Measurements from ENCODE around the gene NEURL1.

- TF ChIP-seq POLR2A (IDR thresholded peaks at IDR 0.05) (no peak), CTCF (IDR thresholded peaks at IDR 0.05) (no peak)
These were observed 56.7 kb downstream of the NEURL1 start for GRCh38 chr10:103550229-103550628.

All from esophagus squamous epithelium (tissue), 4 donors.